Pancreas (tissue), 10 donors: Measurements from ENCODE around the gene CHRM2. TPM values are rescaled to one million over a fixed set of nuclear protein-coding genes. Genes with fewer than 3 reads are reported as not detected.

ENCODE experiments used
- ATAC-seq, 4 donors: fragments of 200-7000 bp; cut with Tn5 transposase; one replicate each; pipeline versions ENCODE4 v1.8.0 to v1.9.1; 2020; ENCODE audit warnings: mild to moderate bottlenecking in 4 of 4, moderate library complexity in 4 of 4
- DNase-seq, 6 donors: peaks; one replicate each; pipeline ENCODE4 v3.0.0-alpha.2; 2020
- FAIRE-seq: peaks from 2 replicates; lab custom pipeline; 2012; peaks lifted over from hg19 to GRCh38; lab: Jason Lieb, UNC
- H3K27ac ChIP-seq, 4 donors: fragments of 200-600 bp; sonication (generic); 1 replicate in 3 of 4; 2 replicates in 1 of 4; pipeline versions ENCODE4 v1.5.0 to v1.8.0; 2020
- H3K27me3 ChIP-seq, 4 donors: fragments of 200-600 bp; one replicate each; pipeline ENCODE4 v1.8.0; 2021
- H3K36me3 ChIP-seq, 3 donors: fragments of 200-600 bp; sonication (generic) in 1 of 3; one replicate each; pipeline versions ENCODE4 v1.5.0 to v1.8.0; 2020 to 2021
- H3K4me1 ChIP-seq, 3 donors: fragments of 200-600 bp; one replicate each; pipeline ENCODE4 v1.8.0; 2021
- H3K4me3 ChIP-seq, 4 donors: fragments of 200-600 bp; sonication (generic) in 2 of 4; one replicate each; pipeline versions ENCODE4 v1.5.0 to v1.8.0; 2020 to 2021
- H3K9me3 ChIP-seq, 4 donors: fragments of 200-600 bp; one replicate each; pipeline ENCODE4 v1.8.0; 2021
- WGBS, 2 donors: extraction: QIAGEN DNeasy Blood & Tissue Kit; methylation state at CpG; one replicate each; pipeline ENCODE4 v1.1.7; 2013; 5-methylcytosine and 5-hydroxymethylcytosine counted together
- intact Hi-C, 3 donors: fragments of 100-400 bp; cut with DNase I; formaldehyde crosslinking; loops; one replicate each; pipeline versions ENCODE4 v1.11.1 to v1.14.2; 2022
- polyA plus RNA-seq, 2 donors: library from polyadenylated mRNA; stranded (reverse); fragments of 200-250 nt; gene quantifications; one replicate each; pipeline ENCODE4 v1.2.3, GENCODE V29; 2013
- total RNA-seq, 6 donors: library from RNA; stranded (reverse); fragmentation: NEBNext Ultra II Directional in 4 of 6; extraction: Animal tissue kit (Norgen Biotek cat#: 25700) in 4 of 6; gene quantifications; one replicate each; pipeline versions ENCODE4 v1.2.1 to v1.2.4, GENCODE V29; 2021 to 2023
- TF ChIP-seq, protein P1 (sequence below), 4 donors: fragments of 200-600 bp; sonication (generic) in 3 of 4; IDR thresholded peaks; one replicate each; pipeline versions ENCODE4 v1.5.0 to v1.8.0; 2021; ENCODE audit warnings: antibody characterized with exemption in 4 of 4
- donor health status: healthy with polysubstance abuse.
- donor health status: DM: no; HTN: no; CAD: no; lungs with moderate emphysema.
- donor health status: DM: no; HTN: no; CAD: no.
- donor health status: control.
- donor health status: control.
- donor health status: Bipolar disorder and iron deficiency.
- donor health status: DM: yes; HTN: yes; CAD: no.
- donor health status: DM: no; HTN: no; CAD: no.
- donor health status: DM: no; HTN: no; CAD: no.
- donor health status: DM: yes; HTN: yes; CAD: no.

Gene CHRM2
- total and polyA plus RNA-seq, 8 donors = 0.03 to 0.12 (median 0.08) TPM; not detected in 5

GRCh38 chr7:136942401-136942800, 73.9 kb downstream of the CHRM2 start:
- FAIRE-seq (no peak), ATAC-seq (no peak), DNase-seq (no peak)
- intact Hi-C loops = no loop called here
- Histone ChIP-seq H3K27me3 (no peaks in the 10 kb centered on the region), H3K4me3 (no peak overlapping the region), H3K4me1 (no peaks in the 10 kb centered on the region), H3K27ac (no peak overlapping the region), H3K36me3 (no peaks in the 10 kb centered on the region), H3K9me3 (no peaks in the 10 kb centered on the region)
- TF ChIP-seq, protein P1, sequence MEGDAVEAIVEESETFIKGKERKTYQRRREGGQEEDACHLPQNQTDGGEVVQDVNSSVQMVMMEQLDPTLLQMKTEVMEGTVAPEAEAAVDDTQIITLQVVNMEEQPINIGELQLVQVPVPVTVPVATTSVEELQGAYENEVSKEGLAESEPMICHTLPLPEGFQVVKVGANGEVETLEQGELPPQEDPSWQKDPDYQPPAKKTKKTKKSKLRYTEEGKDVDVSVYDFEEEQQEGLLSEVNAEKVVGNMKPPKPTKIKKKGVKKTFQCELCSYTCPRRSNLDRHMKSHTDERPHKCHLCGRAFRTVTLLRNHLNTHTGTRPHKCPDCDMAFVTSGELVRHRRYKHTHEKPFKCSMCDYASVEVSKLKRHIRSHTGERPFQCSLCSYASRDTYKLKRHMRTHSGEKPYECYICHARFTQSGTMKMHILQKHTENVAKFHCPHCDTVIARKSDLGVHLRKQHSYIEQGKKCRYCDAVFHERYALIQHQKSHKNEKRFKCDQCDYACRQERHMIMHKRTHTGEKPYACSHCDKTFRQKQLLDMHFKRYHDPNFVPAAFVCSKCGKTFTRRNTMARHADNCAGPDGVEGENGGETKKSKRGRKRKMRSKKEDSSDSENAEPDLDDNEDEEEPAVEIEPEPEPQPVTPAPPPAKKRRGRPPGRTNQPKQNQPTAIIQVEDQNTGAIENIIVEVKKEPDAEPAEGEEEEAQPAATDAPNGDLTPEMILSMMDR (IDR thresholded peaks at IDR 0.05) = no peak

DNA sequence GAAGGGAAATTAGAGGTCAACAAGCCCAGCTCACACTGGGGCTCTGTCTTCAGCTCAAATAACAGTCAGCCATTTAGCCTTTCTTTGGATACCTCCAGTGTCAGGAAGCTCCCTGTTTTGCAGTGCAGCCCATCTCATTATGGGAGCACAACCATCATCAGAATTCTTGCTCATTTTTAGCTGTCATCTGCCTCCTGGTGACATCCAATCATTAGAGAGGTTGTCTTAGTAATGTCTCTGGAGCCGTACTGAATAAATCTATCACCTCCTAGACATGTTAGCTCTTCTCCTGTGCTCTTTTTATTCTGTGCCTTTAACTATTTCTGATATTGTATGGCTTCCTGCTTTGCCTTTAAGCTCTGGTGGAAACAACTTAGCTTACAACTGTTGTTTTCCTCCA, 74.5 kb downstream of the CHRM2 start:
- no peak for FAIRE-seq
- H3K27ac ChIP-seq = no peak overlapping the region
- intact Hi-C loops = no loop called here
- no peaks in the 10 kb centered on the region for H3K36me3 ChIP-seq
- H3K9me3 ChIP-seq = no peaks in the 10 kb centered on the region
- DNase-seq = no peak
- 30 to 42% methylated on average over 1 of the region's 1 CpG for WGBS, 2 donors
- no peaks in the 10 kb centered on the region for H3K27me3 ChIP-seq
- no peaks in the 10 kb centered on the region for H3K4me1 ChIP-seq
- ATAC-seq = no peak
- H3K4me3 ChIP-seq = no peak overlapping the region
- TF ChIP-seq, protein P1 (IDR thresholded peaks at IDR 0.05) = no peak

DNA sequence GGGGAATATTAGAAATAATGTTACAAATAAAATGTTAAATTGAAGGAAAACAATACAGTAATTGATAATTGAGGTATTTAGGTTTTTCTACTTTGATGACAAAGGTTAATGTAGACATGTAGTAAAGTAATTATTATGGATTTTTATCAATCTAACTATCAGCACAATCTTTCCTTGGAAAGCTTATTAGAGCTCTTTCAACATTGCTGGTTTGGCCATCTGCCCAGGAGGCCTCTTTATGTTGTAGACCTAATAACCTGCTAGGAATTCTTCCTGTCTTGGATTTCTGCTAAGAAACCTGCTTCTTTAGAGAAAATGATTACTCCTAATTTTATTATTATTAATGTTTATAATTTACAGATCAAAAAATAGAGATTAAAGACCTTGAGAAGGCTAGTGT, 78.9 kb downstream of the CHRM2 start:
- DNase-seq (no peak), ATAC-seq (no peak), FAIRE-seq (no peak)
- Histone ChIP-seq H3K9me3 (no peaks in the 10 kb centered on the region), H3K27ac (no peak overlapping the region), H3K4me1 (no peaks in the 10 kb centered on the region), H3K36me3 (no peaks in the 10 kb centered on the region), H3K4me3 (no peak overlapping the region), H3K27me3 (no peaks in the 10 kb centered on the region)
- TF ChIP-seq, protein P1 (IDR thresholded peaks at IDR 0.05) = no peak
- intact Hi-C loops = no loop called here

DNA sequence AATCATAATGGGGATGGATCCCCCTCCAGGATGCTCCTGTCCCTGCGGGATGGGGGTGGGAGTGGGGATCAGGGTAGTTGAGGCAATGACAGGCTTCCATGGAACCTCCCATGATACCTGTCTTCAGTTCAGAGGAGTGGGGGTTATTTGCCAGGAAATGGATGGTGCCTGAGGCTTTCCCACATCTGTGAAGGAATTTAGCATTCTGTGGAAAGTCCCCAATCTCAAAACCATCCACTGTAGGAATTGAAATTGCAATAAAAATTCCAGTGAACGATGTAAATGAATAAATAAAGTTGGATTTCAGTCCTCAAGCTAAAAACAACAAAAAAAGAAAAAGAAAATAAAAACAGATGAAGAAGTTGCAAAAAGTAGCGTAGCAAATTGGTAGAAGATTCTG, 81.9 kb downstream of the CHRM2 start:
- no peak for DNase-seq
- no peak overlapping the region for H3K4me3 ChIP-seq
- H3K27me3 ChIP-seq = no peaks in the 10 kb centered on the region
- intact Hi-C loops = no loop called here
- no peaks in the 10 kb centered on the region for H3K9me3 ChIP-seq
- no peaks in the 10 kb centered on the region for H3K4me1 ChIP-seq
- WGBS, 2 donors = 65 to 83% methylated on average over 3 of the region's 3 CpGs
- FAIRE-seq = no peak
- no peak overlapping the region for H3K27ac ChIP-seq
- ATAC-seq = no peak
- no peaks in the 10 kb centered on the region for H3K36me3 ChIP-seq
- TF ChIP-seq, protein P1 (IDR thresholded peaks at IDR 0.05) = no peak

DNA sequence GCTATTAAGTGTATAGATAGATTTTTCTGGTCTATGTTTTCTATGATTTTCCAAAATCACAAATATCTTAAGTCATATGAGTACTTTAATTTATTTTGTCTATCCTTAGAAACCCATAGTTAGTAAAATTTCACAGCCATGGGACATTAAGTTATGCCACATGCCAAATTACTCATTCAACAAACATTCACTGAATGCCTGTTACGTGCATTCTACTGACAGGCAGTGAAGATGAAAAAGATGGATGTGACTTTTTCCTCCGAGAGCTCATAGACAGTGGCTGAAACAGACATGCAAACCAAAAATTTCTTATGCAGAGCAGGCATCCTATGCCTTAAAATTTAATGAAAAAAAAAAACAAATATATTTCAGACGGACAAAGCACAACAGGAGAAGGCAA, 84.9 kb downstream of the CHRM2 start:
- H3K4me3 ChIP-seq = no peak overlapping the region
- no peak overlapping the region for H3K27ac ChIP-seq
- H3K4me1 ChIP-seq = peaks cover 0 to 6% (median 4%) of the 10 kb centered on the region in 3 donors
- TF ChIP-seq, protein P1 (IDR thresholded peaks at IDR 0.05) = no peak
- WGBS, 2 donors = 60 to 65% methylated on average over 3 of the region's 3 CpGs
- intact Hi-C loops = no loop called here
- no peaks in the 10 kb centered on the region for H3K27me3 ChIP-seq
- no peak for DNase-seq
- ATAC-seq = no peak
- H3K9me3 ChIP-seq = no peaks in the 10 kb centered on the region
- FAIRE-seq = no peak
- no peaks in the 10 kb centered on the region for H3K36me3 ChIP-seq
